PC-3 (cell line): ENCODE results near the gene S100A7A. TPM values are rescaled to one million over a fixed set of nuclear protein-coding genes. Genes with fewer than 3 reads are reported as not detected.

Experiments
- ATAC-seq: fragments of 200-7000 bp; cut with Tn5 transposase; 2 replicates; pipeline ENCODE4 v1.9.1; 2020; ENCODE audit warnings: mild to moderate bottlenecking, moderate library complexity
- BruUV-seq: library from RNA; stranded (reverse); fragments of 400-500 nt; replicated peaks from 2 replicates; lab custom pipeline; 2021; lab: Mats Ljungman, UMichigan
- CTCF ChIA-PET: fragments of 300-600 bp; sonication (Branson Sonifier 250); formaldehyde crosslinking; loops from one replicate; lab custom pipeline; 2022; ENCODE audit warnings: antibody characterized with exemption; lab: Charles Lee
- POLR2A ChIA-PET: fragments of 300-600 bp; sonication (Branson Sonifier 250); formaldehyde crosslinking; loops from one replicate; lab custom pipeline; 2022; ENCODE audit warnings: antibody characterized with exemption; ENCODE audit not compliant: unreplicated experiment; lab: Charles Lee
- DNase-seq: peaks from one replicate; pipeline ENCODE4 v3.0.0-alpha.2; 2015
- H2AFZ ChIP-seq: fragments of 300-600 bp; sonication (generic); 2 replicates; pipeline ENCODE4 v1.6.0; 2016; ENCODE audit warnings: antibody characterized with exemption, low read length
- H3F3A ChIP-seq: fragments of 300-600 bp; sonication (generic); one replicate; pipeline ENCODE4 v1.6.0; 2017; ENCODE audit warnings: antibody characterized with exemption, low read length, control low read depth, mild to moderate bottlenecking; ENCODE audit not compliant: unreplicated experiment
- H3K27ac ChIP-seq: fragments of 300-600 bp; sonication (generic); 2 replicates; pipeline ENCODE4 v1.5.1; 2016; ENCODE audit warnings: mild to moderate bottlenecking, low read length
- H3K27me3 ChIP-seq: fragments of 300-600 bp; sonication (generic); 2 replicates; pipeline ENCODE4 v1.6.1; 2016; ENCODE audit warnings: low read length, mixed read lengths
- H3K36me3 ChIP-seq: fragments of 300-600 bp; sonication (generic); 2 replicates; pipeline ENCODE4 v1.6.1; 2016; ENCODE audit warnings: low read depth, mixed run types, low read length, mixed read lengths
- H3K4me1 ChIP-seq: fragments of 300-600 bp; sonication (generic); 2 replicates; pipeline ENCODE4 v1.5.1; 2016; ENCODE audit warnings: low read length; ENCODE audit not compliant: insufficient read depth
- H3K4me2 ChIP-seq: fragments of 300-600 bp; sonication (generic); 2 replicates; pipeline ENCODE4 v1.6.0; 2016; ENCODE audit warnings: low read length
- H3K4me3 ChIP-seq: fragments of 300-600 bp; sonication (generic); 2 replicates; pipeline ENCODE4 v1.5.1; 2016; ENCODE audit warnings: mild to moderate bottlenecking, low read length, mixed read lengths
- H3K79me2 ChIP-seq: fragments of 300-600 bp; sonication (generic); 2 replicates; pipeline ENCODE4 v1.6.1; 2017; ENCODE audit warnings: low read length, mixed read lengths
- H3K9ac ChIP-seq: fragments of 300-600 bp; sonication (generic); 2 replicates; pipeline ENCODE4 v1.6.0; 2016; ENCODE audit warnings: mild to moderate bottlenecking, low read length
- H3K9me2 ChIP-seq: fragments of 300-600 bp; sonication (generic); replicated peaks from 2 replicates; pipeline ENCODE4 v1.6.1; 2016; ENCODE audit warnings: mixed run types, low read length, mixed read lengths
- H3K9me3 ChIP-seq: fragments of 300-600 bp; sonication (generic); 2 replicates; pipeline ENCODE4 v1.6.1; 2016; ENCODE audit warnings: low read length, mixed read lengths
- H4K20me1 ChIP-seq: fragments of 300-600 bp; sonication (generic); 2 replicates; pipeline ENCODE4 v1.6.1; 2016; ENCODE audit warnings: low read length, mixed read lengths
- CTCF ChIP-seq: fragments of 300-600 bp; sonication (generic); conservative IDR thresholded peaks from 2 replicates; pipeline ENCODE4 v1.5.1; 2017; ENCODE audit warnings: antibody characterized with exemption, low read depth, mild to moderate bottlenecking, low read length
- EZH2 ChIP-seq: fragments of 300-600 bp; sonication (generic); IDR thresholded peaks from one replicate; pipeline ENCODE4 v1.6.1; 2017; ENCODE audit warnings: antibody characterized with exemption, mild to moderate bottlenecking, low read length; ENCODE audit not compliant: unreplicated experiment
- EZH2phosphoT487 ChIP-seq: fragments of 300-600 bp; sonication (generic); IDR thresholded peaks from 2 replicates; pipeline ENCODE4 v1.6.1; 2018; ENCODE audit warnings: mild to moderate bottlenecking, antibody characterized with exemption, low read length, borderline replicate concordance
- intact Hi-C: fragments of 100-400 bp; cut with micrococcal nuclease; formaldehyde crosslinking; loops from 2 replicates; pipeline ENCODE4 v1.9.0; 2023
- total RNA-seq: library from RNA; depleted of rRNA; stranded (reverse); fragments of >200 nt; gene quantifications from 2 replicates; pipeline ENCODE4 v1.2.3, GENCODE V29; 2014

The S100A7A gene
- total RNA-seq, 1 experiment from 2014 or later: not detected

DNA sequence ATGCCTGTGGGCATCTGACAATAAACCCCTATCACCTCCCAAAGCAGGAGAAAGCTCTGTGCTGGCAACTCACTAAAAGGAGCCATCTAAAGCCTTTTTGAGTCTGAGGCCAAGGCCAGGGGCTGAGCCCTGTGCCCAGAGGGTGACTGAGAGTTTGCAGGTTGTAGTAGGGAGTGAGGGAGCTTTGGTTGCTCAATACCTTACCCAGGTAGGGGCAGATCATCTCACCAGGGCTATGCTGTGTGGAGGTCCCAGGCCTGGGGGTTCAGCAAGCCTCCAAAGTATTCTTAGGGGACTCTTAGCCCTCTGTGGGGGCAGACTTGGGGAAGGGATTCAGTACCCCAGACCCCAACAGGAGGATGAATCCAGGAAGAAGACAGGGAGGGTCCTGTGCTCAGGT, 23.0 kb downstream of the S100A7A start:
- Histone ChIP-seq H3K27ac (no peak overlapping the region), H3K4me3 (no peak overlapping the region), H4K20me1 (no peaks in the 10 kb centered on the region), H3K9me3 (no peaks in the 10 kb centered on the region), H3K9ac (no peak overlapping the region), H3F3A (no peaks in the 10 kb centered on the region), H3K4me1 (no peaks in the 10 kb centered on the region), H3K36me3 (no peaks in the 10 kb centered on the region), H3K4me2 (no peak overlapping the region), H2AFZ (no peak overlapping the region), H3K27me3 (peaks cover 60% of the 10 kb centered on the region), H3K9me2 (no peaks in the 10 kb centered on the region), H3K79me2 (no peaks in the 10 kb centered on the region)
- intact Hi-C loops: no loop called here
- ChIA-PET POLR2A (no interaction called here), CTCF (no interaction called here)
- ATAC-seq: no peak
- no peak for DNase-seq
- TF ChIP-seq CTCF: no peak
- no peak for TF ChIP-seq EZH2
- no peak for TF ChIP-seq EZH2phosphoT487
- no TSS peak for BruUV-seq

- intact Hi-C loops: no loop called here
- Histone ChIP-seq H3K9me2 (no peaks in the 10 kb centered on the region), H3K27me3 (peaks cover 63% of the 10 kb centered on the region), H3K4me1 (no peaks in the 10 kb centered on the region), H3K27ac (no peak overlapping the region), H3K9me3 (no peaks in the 10 kb centered on the region), H3K9ac (no peak overlapping the region), H3K4me2 (no peak overlapping the region), H3F3A (no peaks in the 10 kb centered on the region), H3K4me3 (no peak overlapping the region), H4K20me1 (no peaks in the 10 kb centered on the region), H3K36me3 (no peaks in the 10 kb centered on the region), H3K79me2 (no peaks in the 10 kb centered on the region), H2AFZ (no peak overlapping the region)
- no TSS peak for BruUV-seq
- TF ChIP-seq EZH2 (no peak), EZH2phosphoT487 (no peak), CTCF (no peak)
- DNase-seq (no peak), ATAC-seq (no peak; the same call in 1 of the 2 replicates)
- ChIA-PET CTCF (no interaction called here), POLR2A (no interaction called here)
These were observed 25.0 kb downstream of the S100A7A start for GRCh38 chr1:153441238-153441755.

DNA sequence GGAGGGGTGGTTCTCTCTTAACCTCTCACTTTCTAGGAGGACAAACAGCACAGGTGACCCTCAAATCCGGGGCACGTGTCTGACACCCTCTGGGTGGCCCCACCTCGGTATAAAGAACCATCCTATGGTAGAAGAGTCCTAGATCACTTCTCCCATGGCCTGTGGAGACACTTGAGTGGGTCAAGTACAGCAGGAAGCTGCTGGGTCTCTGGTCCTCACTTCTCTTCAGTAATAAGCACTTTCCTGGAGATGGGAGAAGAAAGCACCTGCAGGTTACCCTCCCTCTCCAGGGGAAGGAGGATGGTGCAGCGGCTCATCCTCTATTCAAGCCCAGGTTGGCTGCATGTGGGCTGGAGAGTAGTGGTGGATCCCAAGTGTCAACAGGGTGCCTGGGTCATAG, 27.2 kb downstream of the S100A7A start:
- no TSS peak for BruUV-seq
- intact Hi-C loops: no loop called here
- H3K36me3 ChIP-seq: no peaks in the 10 kb centered on the region
- H3F3A ChIP-seq: peaks cover 5% of the 10 kb centered on the region
- H3K9me3 ChIP-seq: no peaks in the 10 kb centered on the region
- ChIA-PET CTCF (no interaction called here), POLR2A (no interaction called here)
- no peak overlapping the region for H3K4me3 ChIP-seq
- no peaks in the 10 kb centered on the region for H4K20me1 ChIP-seq
- DNase-seq (no peak), ATAC-seq (no peak)
- H3K27ac ChIP-seq: no peak overlapping the region
- H3K4me1 ChIP-seq: peaks cover 16% of the 10 kb centered on the region
- H3K27me3 ChIP-seq: peaks cover 43% of the 10 kb centered on the region
- no peaks in the 10 kb centered on the region for H3K9me2 ChIP-seq
- TF ChIP-seq EZH2phosphoT487: no peak
- no peak for TF ChIP-seq EZH2
- no peak for TF ChIP-seq CTCF
- no peak overlapping the region for H3K9ac ChIP-seq
- H2AFZ ChIP-seq: no peak overlapping the region
- no peaks in the 10 kb centered on the region for H3K79me2 ChIP-seq
- no peak overlapping the region for H3K4me2 ChIP-seq
